Spinal cord (tissue), 10 donors: ENCODE results near the gene STXBP5. TPM values are rescaled to one million over a fixed set of nuclear protein-coding genes. Genes with fewer than 3 reads are reported as not detected.

Experiments used
- DNase-seq, 6 donors: peaks; one replicate each; pipeline versions ENCODE4 v3.0.0 to v3.0.0-alpha.2; 2013 to 2015; ENCODE audit warnings: low spot score in 6 of 6, low read depth in 4 of 6
- H3K27ac ChIP-seq: one replicate; pipeline ENCODE4 v1.5.1; 2013; ENCODE audit warnings: low read depth, low read length, control low read depth
- H3K27me3 ChIP-seq: one replicate; pipeline ENCODE4 v1.6.1; 2013; ENCODE audit warnings: low read length; ENCODE audit not compliant: control insufficient read depth, insufficient read depth
- H3K36me3 ChIP-seq: one replicate; pipeline ENCODE4 v1.6.1; 2013; ENCODE audit warnings: low read length; ENCODE audit not compliant: control insufficient read depth, insufficient read depth
- H3K4me1 ChIP-seq: one replicate; pipeline ENCODE4 v1.6.1; 2013; ENCODE audit warnings: low read length; ENCODE audit not compliant: control insufficient read depth, insufficient read depth
- H3K4me3 ChIP-seq: one replicate; pipeline ENCODE4 v1.5.1; 2013; ENCODE audit warnings: low read depth, low read length, control low read depth
- H3K9me3 ChIP-seq: one replicate; pipeline ENCODE4 v1.6.1; 2013; ENCODE audit warnings: low read length; ENCODE audit not compliant: control insufficient read depth, insufficient read depth
- WGBS: methylation state at CpG from one replicate; pipeline ENCODE4 v1.1.5; 2013; ENCODE audit warnings: missing lambda C conversion rate; ENCODE audit not compliant: insufficient coverage; 5-methylcytosine and 5-hydroxymethylcytosine counted together
- polyA plus RNA-seq, 2 donors: library from polyadenylated mRNA; unstranded; fragments of 120-200 nt; gene quantifications; one replicate each; pipeline ENCODE4 v1.2.1, GENCODE V29; 2013; ENCODE audit not compliant: insufficient read length in 2 of 2
- total RNA-seq, 2 donors: library from RNA; depleted of rRNA in 1 of 2; stranded (reverse); fragments of 120-200 nt in 1 of 2; fragments of >200 nt in 1 of 2; gene quantifications; one replicate each; pipeline versions ENCODE4 v1.2.3 to v1.2.4, GENCODE V29; 2013 to 2014
- donor health status: healthy.

The STXBP5 gene
- total and polyA plus RNA-seq, 4 donors, result 20.4 to 63.2 (median 31.0) TPM

- Histone ChIP-seq H3K4me3 (no peak overlapping the region), H3K36me3 (peaks cover 2% of the 10 kb centered on the region), H3K9me3 (no peaks in the 10 kb centered on the region), H3K4me1 (no peaks in the 10 kb centered on the region), H3K27ac (no peak overlapping the region), H3K27me3 (no peaks in the 10 kb centered on the region)
- DNase-seq, result no peak
- no CpG with 5 or more reads among the region's 2 CpGs for WGBS
These were observed 75.2 kb downstream of the STXBP5 start for GRCh38 chr6:147279427-147279826.

GRCh38 chr6:147281895-147282565 lies 77.8 kb downstream of the STXBP5 start:
- no peak overlapping the region for H3K27ac ChIP-seq
- no CpG with 5 or more reads among the region's 2 CpGs for WGBS
- DNase-seq, result no peak
- H3K36me3 ChIP-seq, result no peaks in the 10 kb centered on the region
- H3K4me1 ChIP-seq, result no peaks in the 10 kb centered on the region
- no peaks in the 10 kb centered on the region for H3K27me3 ChIP-seq
- no peaks in the 10 kb centered on the region for H3K9me3 ChIP-seq
- H3K4me3 ChIP-seq, result no peak overlapping the region

GRCh38 chr6:147282566-147282959 lies 78.3 kb downstream of the STXBP5 start:
- WGBS, result 83% methylated on average over 2 of the region's 4 CpGs
- no peak for DNase-seq

GRCh38 chr6:147283460-147283859 lies 79.2 kb downstream of the STXBP5 start:
- H3K36me3 ChIP-seq, result no peaks in the 10 kb centered on the region
- H3K27ac ChIP-seq, result no peak overlapping the region
- no peaks in the 10 kb centered on the region for H3K27me3 ChIP-seq
- DNase-seq, result peak; percentile 7 to 66 (median 27)
- no peak overlapping the region for H3K4me3 ChIP-seq
- no peaks in the 10 kb centered on the region for H3K9me3 ChIP-seq
- H3K4me1 ChIP-seq, result no peaks in the 10 kb centered on the region
- WGBS, result 26% methylated on average over 3 of the region's 5 CpGs

More at GRCh38 chr6:147282566-147282959, 78.3 kb downstream of the STXBP5 start:
- no peaks in the 10 kb centered on the region for H3K4me1 ChIP-seq
- no peaks in the 10 kb centered on the region for H3K27me3 ChIP-seq
- no peak overlapping the region for H3K4me3 ChIP-seq
- H3K36me3 ChIP-seq, result no peaks in the 10 kb centered on the region
- H3K9me3 ChIP-seq, result no peaks in the 10 kb centered on the region
- H3K27ac ChIP-seq, result no peak overlapping the region

- peak in 4 of 6 donors; percentile 20 to 77 (median 45) for DNase-seq
- H3K27ac ChIP-seq, result no peak overlapping the region
- WGBS, result 20% methylated on average over 2 of the region's 3 CpGs
These were observed 81.1 kb downstream of the STXBP5 start for GRCh38 chr6:147285087-147285855.

GRCh38 chr6:147287869-147288271 lies 83.7 kb downstream of the STXBP5 start:
- Histone ChIP-seq H3K27me3 (no peaks in the 10 kb centered on the region), H3K36me3 (no peaks in the 10 kb centered on the region), H3K9me3 (no peaks in the 10 kb centered on the region), H3K27ac (no peak overlapping the region), H3K4me1 (no peaks in the 10 kb centered on the region), H3K4me3 (no peak overlapping the region)
- DNase-seq, result peak in 1 of 6 donors; percentile 25
- WGBS, result no CpG with 5 or more reads among the region's 3 CpGs

More at GRCh38 chr6:147285087-147285855, 81.1 kb downstream of the STXBP5 start:
- no peak overlapping the region for H3K4me3 ChIP-seq
- no peaks in the 10 kb centered on the region for H3K36me3 ChIP-seq
- H3K9me3 ChIP-seq, result no peaks in the 10 kb centered on the region
- H3K4me1 ChIP-seq, result no peaks in the 10 kb centered on the region
- H3K27me3 ChIP-seq, result no peaks in the 10 kb centered on the region

- Histone ChIP-seq H3K27me3 (no peaks in the 10 kb centered on the region), H3K36me3 (peaks cover 7% of the 10 kb centered on the region), H3K4me3 (no peak overlapping the region), H3K4me1 (no peaks in the 10 kb centered on the region), H3K9me3 (peaks cover 17% of the 10 kb centered on the region), H3K27ac (no peak overlapping the region)
- no CpG with 5 or more reads among the region's 2 CpGs for WGBS
- no peak for DNase-seq
These were observed 92.9 kb downstream of the STXBP5 start for GRCh38 chr6:147297124-147297523.

GRCh38 chr6:147297663-147298316 lies 93.6 kb downstream of the STXBP5 start:
- no peaks in the 10 kb centered on the region for H3K27me3 ChIP-seq
- no peaks in the 10 kb centered on the region for H3K4me1 ChIP-seq
- peaks cover 17% of the 10 kb centered on the region for H3K9me3 ChIP-seq
- H3K4me3 ChIP-seq, result no peak overlapping the region
- H3K36me3 ChIP-seq, result peaks cover 7% of the 10 kb centered on the region
- no peak overlapping the region for H3K27ac ChIP-seq
- no CpG with 5 or more reads among the region's 3 CpGs for WGBS
- no peak for DNase-seq

- peaks cover 7% of the 10 kb centered on the region for H3K36me3 ChIP-seq
- H3K27me3 ChIP-seq, result no peaks in the 10 kb centered on the region
- no CpG with 5 or more reads among the region's 2 CpGs for WGBS
These were observed 94.2 kb downstream of the STXBP5 start for GRCh38 chr6:147298461-147298860.

More at GRCh38 chr6:147298461-147298860, 94.2 kb downstream of the STXBP5 start:
- DNase-seq, result no peak
- Histone ChIP-seq H3K4me1 (no peaks in the 10 kb centered on the region), H3K27ac (no peak overlapping the region), H3K4me3 (no peak overlapping the region), H3K9me3 (peaks cover 17% of the 10 kb centered on the region)
